C4-2B (cell line): ENCODE results near the gene RNPEP.

Experiments
- CTCF ChIP-seq: fragments of 450-650 bp; conservative IDR thresholded peaks from 2 replicates; pipeline ENCODE4 v1.5.1; 2017; ENCODE audit warnings: mild to moderate bottlenecking
- ZFX ChIP-seq: fragments of 450-650 bp; IDR thresholded peaks from 2 replicates; pipeline ENCODE4 v1.6.1; 2017

DNA sequence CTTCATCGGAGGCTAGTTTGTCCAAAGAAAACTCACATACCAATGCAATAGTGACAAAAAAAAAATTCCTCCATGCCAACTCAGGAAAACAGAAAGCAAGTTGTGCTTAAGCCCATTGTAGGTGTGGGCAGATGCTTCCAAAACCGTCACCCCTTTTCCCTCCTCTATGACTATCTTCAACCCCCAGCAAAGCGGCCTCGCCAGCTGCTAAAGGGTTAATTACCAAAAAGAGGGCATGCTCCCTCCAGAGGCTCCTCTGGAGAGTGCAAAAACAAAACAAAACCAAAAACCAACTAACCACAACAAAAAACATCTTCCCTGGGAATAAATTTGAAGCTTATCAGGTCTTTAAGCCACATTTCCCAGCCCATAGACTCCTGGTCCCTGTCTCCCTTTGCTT is 37.3 kb upstream of the RNPEP start:
- TF ChIP-seq CTCF (peak; percentile 48), ZFX (no peak)
